Measurements from ENCODE around the gene LRRC51.

GRCh38 chr11:72070491-72070890 is 10.2 kb upstream of the LRRC51 start:
- TF ChIP-seq CTCF (IDR thresholded peaks at IDR 0.05), result no peak
- TF ChIP-seq EZH2 (IDR thresholded peaks at IDR 0.05; ENCODE audit: borderline replicate concordance, insufficient read depth, low read depth, low read length, poor library complexity, severe bottlenecking), result no peak
